HG03558 (cell line): ENCODE results near the gene GDF9.

Experiments
- ATAC-seq: cut with Tn5 transposase; IDR thresholded peaks from one replicate; pipeline ENCODE4 v1.9.1; 2021; ENCODE audit warnings: moderate number of reproducible peaks; ENCODE audit not compliant: unreplicated experiment; ENCODE audit errors: extremely low read depth

GDF9 gene

GRCh38 chr5:132866342-132867045 is at the start of gene GDF9, which contains the start of gene UQCRQ:
Gene GDF9, minus strand, starts transcription at chr5:132866469. Its CDS starts 1,936 bp downstream, at chr5:132864533.
Gene UQCRQ, plus strand, starts transcription at chr5:132866642. Its CDS starts 240 bp downstream, at chr5:132866882.
- peak; percentile 97 for ATAC-seq

- ATAC-seq, result no peak
These were observed 49.4 kb upstream of the GDF9 start for GRCh38 chr5:132915681-132916080.

DNA sequence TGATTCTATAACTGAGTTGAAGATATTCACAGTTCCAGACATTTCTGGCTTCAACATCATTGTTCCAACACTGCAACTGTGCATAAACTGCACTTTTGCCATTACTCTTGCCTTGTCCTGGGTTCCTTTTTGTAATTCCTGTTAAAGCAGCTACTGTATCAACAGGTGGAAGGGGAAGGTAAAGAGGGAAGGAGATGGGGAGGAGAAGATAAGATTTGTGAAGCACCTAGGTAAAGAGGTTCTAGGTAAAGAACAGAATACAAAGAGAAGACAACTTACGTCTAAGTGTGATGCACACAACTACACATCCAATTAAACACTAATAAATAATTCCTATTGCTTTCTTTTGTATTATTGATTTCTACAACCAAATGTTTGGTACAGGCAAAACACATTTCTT is 43.4 kb upstream of the GDF9 start:
- no peak for ATAC-seq

DNA sequence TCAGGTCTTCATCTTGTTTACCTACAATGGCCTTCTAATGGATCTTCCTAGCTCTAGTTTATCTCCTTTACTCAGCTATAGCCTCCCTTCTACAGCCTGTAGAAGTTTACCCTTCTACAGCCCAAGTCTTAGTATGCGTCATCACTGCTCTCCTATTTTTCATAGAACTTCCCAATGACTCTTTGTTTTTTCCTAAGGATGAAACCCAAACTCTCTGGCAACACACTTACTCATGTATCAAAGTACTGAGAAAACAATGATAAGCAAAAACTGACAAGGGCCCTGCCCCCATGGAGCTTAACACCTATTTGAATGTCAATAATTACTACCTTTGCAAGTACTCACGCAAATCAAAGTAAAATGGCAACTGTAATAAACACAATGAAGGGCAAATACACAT is 40.9 kb upstream of the GDF9 start:
- no peak for ATAC-seq

DNA sequence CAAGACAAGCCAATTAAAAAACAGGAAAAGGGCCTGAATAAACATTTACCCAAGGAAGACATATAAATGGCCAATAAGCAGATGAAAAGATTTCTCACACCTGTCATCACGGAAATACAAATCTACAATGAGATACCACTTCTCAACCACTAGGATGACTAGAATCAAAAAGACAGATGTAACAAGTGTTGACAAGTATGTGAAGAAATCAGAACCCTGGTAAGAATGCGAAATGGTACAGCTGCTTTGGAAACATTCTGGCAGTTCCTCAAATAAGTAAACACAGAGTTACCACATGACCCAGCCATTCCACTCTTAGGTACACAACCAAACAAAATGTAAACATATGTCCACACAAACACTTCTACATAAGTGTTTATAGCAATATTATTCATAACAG is 39.7 kb upstream of the GDF9 start:
- no peak for ATAC-seq

DNA sequence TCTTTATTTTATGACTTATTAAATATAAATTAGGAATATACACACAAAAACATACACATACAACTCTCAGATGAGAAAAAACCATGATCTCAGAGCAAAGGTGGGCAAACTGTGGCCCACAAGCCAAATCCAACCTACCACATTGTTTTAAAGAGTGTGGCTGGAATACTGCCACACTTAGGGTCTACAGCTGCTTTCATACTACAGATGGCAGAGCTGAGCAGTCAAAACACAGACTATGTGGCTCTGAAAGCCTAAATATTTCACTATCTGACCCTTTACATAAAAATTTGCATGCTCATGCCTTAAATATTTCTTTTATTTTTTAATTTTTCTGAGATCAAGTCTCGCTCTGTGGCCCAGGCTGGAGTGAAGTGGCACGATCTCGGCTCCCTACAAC is 35.5 kb upstream of the GDF9 start:
- no peak for ATAC-seq

GRCh38 chr5:132901036-132901435 is 34.8 kb upstream of the GDF9 start:
- no peak for ATAC-seq

DNA sequence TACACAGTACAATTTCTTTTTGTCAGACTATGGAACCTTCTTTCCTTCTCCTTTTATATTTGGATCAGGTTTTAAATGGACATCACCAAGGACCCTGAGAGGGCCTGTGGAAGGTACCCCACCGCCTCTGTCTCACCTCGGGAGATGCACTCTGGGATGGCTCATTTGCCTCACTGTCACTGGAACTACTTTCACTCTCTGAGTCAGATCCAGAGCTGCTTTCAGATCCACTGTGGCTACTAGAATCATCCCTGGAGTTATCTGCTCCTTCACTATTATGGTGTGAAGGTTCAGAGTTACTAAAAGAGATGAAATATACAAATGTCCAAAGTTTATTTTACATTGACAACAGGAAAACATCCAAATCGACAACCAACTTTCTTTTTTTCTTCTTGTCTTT is 31.8 kb upstream of the GDF9 start:
- no peak for ATAC-seq

DNA sequence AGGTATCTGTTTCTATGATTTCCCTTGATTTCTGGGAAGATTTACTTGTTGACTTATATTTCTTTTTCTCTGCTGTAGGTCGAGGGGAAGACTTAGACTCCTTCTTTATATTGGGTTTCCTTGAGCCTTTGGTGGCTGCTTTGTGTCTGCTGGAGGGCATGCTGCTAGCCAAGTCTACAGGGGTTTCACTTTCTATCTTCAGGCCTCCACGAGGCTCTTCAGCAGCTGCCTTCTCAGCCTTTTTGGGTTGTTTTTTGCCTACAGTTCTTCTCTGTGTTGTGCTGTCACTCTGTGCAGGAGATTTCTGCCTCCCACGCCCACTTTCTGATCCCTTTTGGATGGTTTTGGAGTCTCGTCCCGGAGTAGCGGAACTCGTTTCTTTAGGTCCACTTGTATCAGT is 30.4 kb upstream of the GDF9 start:
- ATAC-seq, result no peak

DNA sequence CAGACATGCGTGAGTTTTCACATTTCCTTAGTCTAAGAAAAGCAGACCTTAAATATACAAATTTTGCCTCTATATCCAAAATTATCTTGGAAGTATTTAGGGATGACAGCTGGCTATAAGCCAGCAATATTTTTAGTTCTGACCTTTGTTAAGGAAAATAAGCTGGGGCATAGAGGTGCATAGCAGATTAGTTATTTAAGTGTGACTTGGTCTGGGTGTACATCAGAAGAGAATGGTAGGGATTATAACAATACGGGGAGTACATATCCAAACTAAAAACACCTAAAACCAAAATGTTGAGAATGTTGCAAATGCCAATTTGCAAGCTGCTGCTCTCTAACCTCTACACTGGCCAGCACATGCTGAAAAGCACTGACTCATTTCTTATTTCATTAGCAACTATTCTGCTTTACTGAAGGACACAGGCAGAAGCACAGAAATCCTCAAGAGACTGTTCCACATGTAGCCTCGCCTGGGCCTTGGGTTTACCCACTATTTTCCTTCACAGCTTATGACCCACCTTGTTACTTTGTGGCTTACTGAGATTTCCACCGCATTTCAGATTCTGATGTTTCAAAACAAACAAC is 29.5 kb upstream of the GDF9 start:
- ATAC-seq, result no peak

DNA sequence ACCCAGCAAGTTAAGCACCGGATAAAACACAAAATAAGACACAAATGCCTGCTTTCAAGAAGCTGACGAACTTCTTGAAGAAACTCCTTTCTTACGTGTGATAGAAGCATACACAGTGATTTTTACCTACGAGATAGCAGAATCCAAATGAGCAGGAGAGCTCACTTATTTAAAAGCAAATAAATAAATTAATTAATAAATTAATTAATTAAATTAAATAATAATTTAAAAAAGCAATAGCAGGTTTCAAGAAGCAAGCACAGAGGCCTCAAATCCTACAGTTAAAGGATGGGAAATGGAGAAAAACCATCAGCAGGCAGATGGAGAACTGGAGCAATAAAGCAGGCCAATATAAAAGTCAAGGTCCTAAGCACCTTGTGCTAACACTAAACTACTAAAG is 24.5 kb upstream of the GDF9 start:
- ATAC-seq, result no peak

- ATAC-seq, result no peak
These were observed 23.2 kb upstream of the GDF9 start for GRCh38 chr5:132889501-132889900.

DNA sequence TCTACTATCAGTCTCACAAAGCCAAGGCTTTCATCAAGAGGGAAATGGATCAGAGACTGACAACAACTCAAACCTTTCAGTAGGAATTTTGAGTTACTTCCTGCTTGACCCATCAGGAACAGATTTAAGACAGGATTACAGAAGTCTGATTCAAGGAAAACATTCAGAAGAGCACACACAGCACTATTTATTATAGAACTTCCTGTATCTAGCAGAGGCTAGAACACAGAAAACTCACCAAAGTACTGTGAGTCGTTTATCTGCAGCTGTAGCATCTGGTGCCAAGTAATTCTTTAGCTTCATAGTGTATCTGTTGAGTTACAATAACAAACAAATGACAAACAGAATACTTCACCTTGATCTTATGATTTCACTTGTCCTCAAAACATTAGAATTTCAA is 21.0 kb upstream of the GDF9 start:
- ATAC-seq, result no peak

DNA sequence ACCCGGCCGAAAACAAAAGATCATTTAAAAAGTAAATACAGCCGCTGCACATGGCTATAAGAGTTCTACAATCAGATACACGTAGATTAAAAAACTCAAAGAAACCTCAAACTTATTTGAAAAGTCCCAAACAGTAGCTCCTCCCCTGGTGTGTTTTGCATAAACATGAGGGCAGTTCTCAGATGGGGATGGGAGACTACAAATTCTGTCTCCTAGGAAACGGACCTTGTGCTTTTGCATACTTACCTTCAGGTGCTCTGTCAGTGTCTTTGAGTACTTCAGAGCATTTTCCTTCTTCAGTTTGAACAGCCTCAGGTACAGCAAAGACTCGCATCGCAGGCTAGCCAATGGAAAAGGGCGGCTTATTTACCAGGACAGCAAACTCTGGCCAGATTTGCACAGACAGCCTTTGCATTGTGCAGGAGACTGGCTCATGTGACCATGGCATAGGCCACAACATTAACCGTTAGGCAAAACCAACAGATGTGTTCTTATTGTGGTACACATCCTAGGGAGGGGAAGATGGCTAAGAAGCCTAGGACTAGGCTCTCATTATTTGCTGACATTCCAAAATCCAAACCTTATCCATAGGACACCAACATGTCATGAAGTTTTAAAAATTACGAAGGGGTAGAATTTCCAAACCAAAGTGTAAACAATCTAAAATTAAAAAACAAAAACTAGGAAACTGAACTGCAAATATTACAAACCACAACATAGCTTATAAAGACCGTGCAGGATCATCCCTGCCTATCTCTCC is 20.0 kb upstream of the GDF9 start:
- ATAC-seq, result no peak

DNA sequence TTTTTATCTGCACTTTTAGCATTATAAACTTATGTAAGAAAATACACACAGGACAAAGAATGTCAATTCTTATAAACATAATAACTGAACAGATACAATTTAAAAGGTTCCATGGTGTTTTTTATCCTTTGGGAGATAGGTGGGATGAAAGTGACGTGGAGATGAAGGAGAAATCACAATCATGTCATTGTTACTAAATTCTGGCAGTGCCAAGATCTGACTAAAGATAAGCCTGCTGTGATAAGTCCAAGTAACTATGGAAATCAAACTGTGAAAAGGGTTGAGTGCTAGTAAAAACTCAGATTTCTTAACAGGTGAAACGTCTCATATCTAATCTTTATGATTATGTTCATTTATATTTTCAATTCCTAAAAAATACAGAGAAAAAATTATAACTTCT is 18.3 kb upstream of the GDF9 start:
- no peak for ATAC-seq

DNA sequence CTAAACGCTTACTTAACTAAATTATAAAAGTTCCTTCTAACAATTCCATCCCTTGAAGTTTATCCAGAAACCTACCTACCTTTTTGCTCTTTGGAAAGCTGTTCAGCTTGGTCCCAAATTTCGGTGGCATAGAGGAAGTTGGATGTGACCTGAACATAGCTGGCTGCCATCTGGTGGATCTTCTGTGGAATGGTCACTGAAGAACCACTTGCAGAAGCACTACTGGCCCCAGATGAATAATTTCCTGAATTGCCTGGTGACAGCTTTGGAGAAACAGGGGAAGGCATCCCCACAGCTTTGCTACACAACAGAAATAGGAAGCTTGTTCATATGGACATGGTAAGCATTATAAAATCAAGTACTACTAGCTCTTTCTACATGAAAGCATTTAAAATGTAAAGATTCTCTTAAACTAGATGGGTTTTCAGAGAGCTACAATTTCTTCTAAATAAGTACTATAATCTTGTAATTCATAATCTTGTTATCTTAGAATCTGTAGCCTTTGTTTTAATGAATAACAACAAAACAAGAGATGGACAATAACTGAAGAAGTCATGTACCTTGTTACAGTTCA is 17.1 kb upstream of the GDF9 start:
- no peak for ATAC-seq

- ATAC-seq, result no peak
These were observed 11.7 kb upstream of the GDF9 start for GRCh38 chr5:132877938-132878337.

DNA sequence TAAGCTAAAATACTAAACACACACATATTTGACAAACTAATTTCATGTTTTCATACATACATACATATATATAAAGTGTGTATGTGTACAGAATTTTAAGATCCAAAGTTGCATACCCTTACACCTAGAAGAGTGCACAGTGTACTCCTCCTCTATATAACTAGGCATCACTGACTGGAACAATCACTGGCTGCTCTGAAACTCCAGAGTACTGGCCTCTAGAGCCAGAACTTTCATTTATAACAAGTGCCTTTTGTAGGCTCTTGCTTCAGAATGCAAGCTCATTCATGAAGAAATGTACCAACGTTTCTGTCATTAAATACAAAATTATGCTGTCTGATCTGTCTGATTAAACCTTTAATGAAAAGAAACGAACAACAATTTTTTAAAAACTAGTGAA is 11.2 kb upstream of the GDF9 start:
- ATAC-seq, result no peak

DNA sequence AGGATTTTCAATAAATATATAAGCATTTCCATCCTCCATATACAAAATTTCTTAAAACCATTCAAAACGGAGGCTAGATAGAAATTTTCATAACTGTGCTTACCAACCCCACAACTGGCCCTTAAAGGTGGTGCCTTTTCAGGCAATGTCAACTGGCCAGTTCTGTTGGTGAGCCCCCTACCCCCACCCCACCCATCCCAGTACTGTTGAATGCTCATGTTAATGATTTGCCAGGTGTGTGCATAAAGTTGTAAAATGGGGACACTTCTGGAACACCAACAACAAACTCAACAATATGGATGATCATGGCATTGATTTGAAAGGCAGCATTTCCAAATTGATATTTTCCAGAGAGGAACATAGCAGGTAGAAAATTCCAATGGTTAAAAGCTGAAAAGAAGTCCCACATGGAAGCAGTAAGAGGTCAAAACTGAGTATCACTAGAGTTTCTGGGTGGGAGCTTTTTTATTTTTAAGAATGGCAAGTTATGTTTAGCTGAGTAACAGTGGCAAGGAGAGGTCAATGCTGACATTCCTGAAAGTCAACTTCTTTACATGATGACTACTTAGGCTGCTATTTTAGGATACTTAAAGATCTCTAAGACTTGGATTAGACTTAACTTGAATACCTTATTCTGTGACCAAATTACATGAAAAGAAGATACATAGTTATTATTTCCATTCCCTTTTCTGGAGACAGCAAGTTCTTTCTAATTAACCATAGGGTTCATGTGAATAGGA is 9.9 kb upstream of the GDF9 start:
- no peak for ATAC-seq

DNA sequence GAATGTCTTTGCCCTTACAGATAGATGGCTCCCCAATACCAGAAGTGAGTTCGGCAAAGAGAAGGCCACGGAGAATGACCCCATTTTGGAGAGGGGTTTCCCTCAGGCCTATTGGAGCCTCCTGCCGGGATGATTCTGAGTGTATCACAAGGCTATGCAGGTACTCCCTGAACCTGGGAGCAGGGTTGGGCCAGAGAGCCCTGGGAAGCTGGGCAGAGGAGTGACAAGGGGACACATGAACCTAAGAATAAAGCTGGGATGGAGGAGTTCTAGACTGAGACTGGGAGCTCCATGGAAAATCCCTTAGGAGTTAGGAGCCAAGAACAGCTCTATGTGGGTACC is 7.6 kb upstream of the GDF9 start:
- no peak for ATAC-seq
